NCI-H1092 (cell line): ENCODE results near the gene SH3D21.

Experiments used
- DNase-seq: peaks from one replicate; lab custom pipeline; 2025; lab: John Stamatoyannopoulos, UW

The SH3D21 gene

DNA sequence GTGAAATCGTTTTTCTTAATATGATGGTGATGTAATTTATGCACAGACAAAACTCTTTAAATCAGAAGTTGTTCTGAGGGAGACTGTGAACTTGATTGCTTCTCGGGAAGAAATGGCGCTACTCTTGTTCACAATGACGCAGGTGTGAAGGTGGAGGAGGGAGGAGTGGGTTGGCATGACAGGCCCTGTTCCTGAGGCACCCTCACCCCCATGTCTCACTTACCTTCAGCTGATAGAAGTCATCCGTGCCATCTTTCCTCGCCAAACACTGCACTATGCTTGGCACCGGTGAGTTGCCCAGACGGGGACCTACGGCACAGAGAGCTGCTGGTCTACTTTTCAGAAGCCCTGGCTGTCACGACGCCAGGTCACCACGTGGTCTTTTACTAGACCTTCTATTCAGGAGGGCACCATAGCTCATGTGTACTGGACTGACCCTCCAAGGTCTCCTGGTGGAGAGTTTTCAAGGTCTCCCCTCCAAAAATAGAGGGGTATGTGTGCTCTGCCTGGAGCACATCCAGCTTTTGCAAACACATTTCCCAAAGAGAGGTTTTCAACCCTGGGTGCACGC is 52.4 kb downstream of the SH3D21 start:
- no peak for DNase-seq

DNA sequence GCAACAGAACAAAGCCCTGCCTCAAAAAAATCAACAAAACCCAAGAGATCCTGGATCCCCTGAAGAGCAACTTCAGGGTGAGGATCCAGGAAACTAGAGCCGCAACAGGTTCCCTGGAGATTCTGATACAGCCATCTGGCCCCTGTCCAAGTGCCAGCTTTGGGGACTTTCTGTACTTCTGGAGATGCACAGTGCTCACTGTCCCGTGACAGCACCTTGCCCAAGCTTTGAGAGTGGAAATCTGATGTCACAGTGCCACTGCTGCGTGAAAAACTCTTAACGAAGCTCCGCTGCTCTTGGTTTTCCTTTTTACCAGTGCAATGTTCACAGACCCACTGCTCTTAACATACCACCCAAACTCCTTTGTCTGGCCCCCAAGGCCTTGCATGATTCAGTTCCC is 53.2 kb downstream of the SH3D21 start:
- no peak for DNase-seq

GRCh38 chr1:36359911-36360550 is 53.9 kb downstream of the SH3D21 start:
- DNase-seq = no peak

- DNase-seq = no peak
Measured at GRCh38 chr1:36365381-36365780, 59.2 kb downstream of the SH3D21 start.

DNA sequence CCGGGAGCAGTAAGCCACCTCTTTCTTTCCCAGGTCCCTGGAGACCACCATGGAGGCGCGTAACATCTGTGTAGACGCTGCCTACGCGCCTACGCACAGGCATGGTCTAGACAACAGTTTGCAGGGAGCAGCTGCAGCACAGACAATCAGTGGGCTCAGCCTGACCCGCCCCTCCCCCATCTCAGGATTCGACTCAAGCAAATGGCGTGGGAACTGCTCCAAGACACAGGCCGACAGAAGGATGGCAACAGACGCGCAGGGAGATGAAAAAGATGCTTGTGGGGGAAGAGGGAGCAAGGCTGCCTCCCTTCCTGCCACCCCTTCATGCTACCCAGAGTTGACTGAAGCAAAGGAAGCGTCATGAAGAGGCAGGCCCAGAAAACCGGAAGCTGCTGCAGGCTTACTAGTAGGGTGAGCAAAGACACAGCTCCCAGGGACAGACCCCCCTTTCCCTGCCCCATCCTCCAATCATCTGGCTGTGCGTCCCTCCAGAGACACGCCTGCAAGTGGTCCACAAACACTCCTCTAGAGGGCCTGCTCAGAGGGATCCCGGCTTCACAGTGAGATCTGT is 60.0 kb downstream of the SH3D21 start:
- no peak for DNase-seq

- no peak for DNase-seq
Measured at GRCh38 chr1:36367066-36367465, 60.9 kb downstream of the SH3D21 start.

GRCh38 chr1:36367798-36368197 is 61.6 kb downstream of the SH3D21 start:
- DNase-seq = no peak

- DNase-seq = peak; percentile 68
Measured at GRCh38 chr1:36369061-36369861, 63.1 kb downstream of the SH3D21 start.
